H9 (cell line): ENCODE measurements around the gene SLC35A3. TPM values are rescaled to one million over a fixed set of nuclear protein-coding genes. Genes with fewer than 3 reads are reported as not detected.

ENCODE experiments used
- DNase-seq: peaks from one replicate; pipeline ENCODE4 v3.0.0-alpha.2; 2017
- H2AFZ ChIP-seq: one replicate; pipeline ENCODE4 v1.6.1; 2013; ENCODE audit warnings: mild to moderate bottlenecking, low read length, control low read depth, moderate library complexity
- H2AK5ac ChIP-seq: 2 replicates; pipeline ENCODE4 v1.6.1; 2013; ENCODE audit warnings: low read length, control low read depth, mixed read lengths; ENCODE audit not compliant: insufficient read length
- H2BK120ac ChIP-seq: one replicate; pipeline ENCODE4 v1.6.1; 2013; ENCODE audit warnings: low read depth, mild to moderate bottlenecking, low read length, control low read depth, inconsistent platforms; ENCODE audit not compliant: poor library complexity, severe bottlenecking
- H2BK12ac ChIP-seq: 2 replicates; pipeline ENCODE4 v1.6.1; 2013; ENCODE audit warnings: low read length, control low read depth, mixed read lengths, low read depth; ENCODE audit not compliant: insufficient read length
- H2BK15ac ChIP-seq: 2 replicates; pipeline ENCODE4 v1.6.1; 2013; ENCODE audit warnings: low read depth, low read length, control low read depth
- H2BK20ac ChIP-seq: one replicate; pipeline ENCODE4 v1.6.1; 2013; ENCODE audit warnings: low read depth, mild to moderate bottlenecking, low read length, control low read depth, inconsistent platforms; ENCODE audit not compliant: poor library complexity, severe bottlenecking
- H2BK5ac ChIP-seq: 2 replicates; pipeline ENCODE4 v1.6.1; 2013; ENCODE audit warnings: low read length, control low read depth, mixed read lengths; ENCODE audit not compliant: insufficient read length
- H3K14ac ChIP-seq: 2 replicates; pipeline ENCODE4 v1.6.1; 2013; ENCODE audit warnings: low read length, control low read depth; ENCODE audit not compliant: insufficient read depth
- H3K18ac ChIP-seq: 2 replicates; pipeline ENCODE4 v1.6.1; 2013; ENCODE audit warnings: low read depth, mild to moderate bottlenecking, mixed read lengths, low read length, control low read depth; ENCODE audit not compliant: insufficient read length
- H3K23ac ChIP-seq: 2 replicates; pipeline ENCODE4 v1.6.1; 2013; ENCODE audit warnings: low read length, control low read depth, mixed read lengths, low read depth; ENCODE audit not compliant: insufficient read length
- H3K23me2 ChIP-seq: 2 replicates; pipeline ENCODE4 v1.6.1; 2013; ENCODE audit warnings: low read depth, mild to moderate bottlenecking, mixed read lengths, low read length, control low read depth; ENCODE audit not compliant: insufficient read length, poor library complexity, severe bottlenecking
- H3K27ac ChIP-seq: 2 replicates; pipeline ENCODE4 v1.5.1; 2013; ENCODE audit warnings: low read length, control low read depth, mixed read lengths, low read depth; ENCODE audit not compliant: insufficient read length
- H3K27me3 ChIP-seq: 2 replicates; pipeline ENCODE4 v1.6.1; 2013; ENCODE audit warnings: low read length, control low read depth, inconsistent platforms; ENCODE audit not compliant: insufficient read depth
- H3K4ac ChIP-seq: 2 replicates; pipeline ENCODE4 v1.6.1; 2013; ENCODE audit warnings: low read depth, mild to moderate bottlenecking, control low read depth, inconsistent platforms, low read length, moderate library complexity
- H3K4me1 ChIP-seq: 2 replicates; pipeline ENCODE4 v1.6.1; 2013; ENCODE audit warnings: low read length, control low read depth, inconsistent platforms; ENCODE audit not compliant: insufficient read depth
- H3K4me2 ChIP-seq: 2 replicates; pipeline ENCODE4 v1.6.1; 2013; ENCODE audit warnings: low read length, control low read depth, mixed read lengths; ENCODE audit not compliant: insufficient read length, insufficient read depth
- H3K56ac ChIP-seq: 2 replicates; pipeline ENCODE4 v1.6.1; 2013; ENCODE audit warnings: low read depth, mild to moderate bottlenecking, mixed read lengths, low read length, control low read depth; ENCODE audit not compliant: insufficient read length
- H3K79me1 ChIP-seq: 2 replicates; pipeline ENCODE4 v1.6.1; 2013; ENCODE audit warnings: low read depth, mild to moderate bottlenecking, moderate library complexity, low read length, control low read depth, inconsistent platforms; ENCODE audit not compliant: insufficient read depth, poor library complexity, severe bottlenecking
- H3K79me2 ChIP-seq: 2 replicates; pipeline ENCODE4 v1.6.1; 2013; ENCODE audit warnings: low read length, control low read depth, inconsistent platforms; ENCODE audit not compliant: insufficient read depth
- H3K9ac ChIP-seq: 2 replicates; pipeline ENCODE4 v1.6.1; 2013; ENCODE audit warnings: low read length, control low read depth, mixed read lengths; ENCODE audit not compliant: insufficient read length; ENCODE audit errors: extremely low read depth
- H3K9me3 ChIP-seq: one replicate; pipeline ENCODE4 v1.6.1; 2013; ENCODE audit warnings: low read depth, low read length, inconsistent platforms; ENCODE audit not compliant: control insufficient read depth
- H3T11ph ChIP-seq: one replicate; pipeline ENCODE4 v1.6.1; 2013; ENCODE audit warnings: mild to moderate bottlenecking, low read length, control low read depth, inconsistent platforms
- H4K20me1 ChIP-seq: one replicate; pipeline ENCODE4 v1.6.1; 2013; ENCODE audit not compliant: control insufficient read depth, insufficient read length, insufficient read depth
- H4K5ac ChIP-seq: 2 replicates; pipeline ENCODE4 v1.6.1; 2013; ENCODE audit warnings: low read depth, mild to moderate bottlenecking, mixed read lengths, low read length, control low read depth; ENCODE audit not compliant: insufficient read length
- H4K8ac ChIP-seq: replicated peaks from 2 replicates; pipeline ENCODE4 v1.6.1; 2013; ENCODE audit warnings: low read length, control low read depth, mixed read lengths, low read depth; ENCODE audit not compliant: insufficient read length
- H4K91ac ChIP-seq: 2 replicates; pipeline ENCODE4 v1.6.1; 2013; ENCODE audit warnings: low read depth, mild to moderate bottlenecking, moderate library complexity, mixed read lengths, low read length, control low read depth; ENCODE audit not compliant: insufficient read length
- H3K27ac Mint-ChIP-seq, 3 experiments: 2 replicates in 2 of 3; 3 replicates in 1 of 3; pipeline ENCODE4 v1.8.0; 2020 to 2021; ENCODE audit warnings: mixed read lengths in 3 of 3, mild to moderate bottlenecking in 1 of 3, moderate library complexity in 1 of 3
- H3K27me3 Mint-ChIP-seq: 2 replicates; pipeline ENCODE4 v1.8.0; 2021; ENCODE audit warnings: low read depth, mild to moderate bottlenecking, moderate library complexity, mixed read lengths
- H3K36me3 Mint-ChIP-seq, 3 experiments: 2 replicates in 2 of 3; 3 replicates in 1 of 3; pipeline ENCODE4 v1.8.0; 2020 to 2021; ENCODE audit warnings: low read depth in 3 of 3, mixed read lengths in 3 of 3; ENCODE audit not compliant: insufficient read depth in 1 of 3
- H3K4me1 Mint-ChIP-seq, 2 experiments: 2 replicates each; pipeline ENCODE4 v1.8.0; 2020; ENCODE audit warnings: mixed read lengths in 2 of 2
- H3K4me3 Mint-ChIP-seq, 2 experiments: 2 replicates in 1 of 2; 3 replicates in 1 of 2; pipeline ENCODE4 v1.8.0; 2020 to 2021; ENCODE audit warnings: mild to moderate bottlenecking in 2 of 2, mixed read lengths in 2 of 2, moderate library complexity in 1 of 2
- H3K9me3 Mint-ChIP-seq, 2 experiments: 2 replicates in 1 of 2; 3 replicates in 1 of 2; pipeline ENCODE4 v1.8.0; 2020; ENCODE audit warnings: mild to moderate bottlenecking in 2 of 2, mixed read lengths in 2 of 2, moderate library complexity in 1 of 2
- WGBS: extraction: QIAGEN DNeasy Blood & Tissue Kit; methylation state at CpG from one replicate; pipeline ENCODE4 v1.1.7; 2013; ENCODE audit warnings: missing lambda C conversion rate, low lambda C conversion rate, mixed read lengths; ENCODE audit not compliant: insufficient read length; ENCODE audit errors: extremely low coverage; 5-methylcytosine and 5-hydroxymethylcytosine counted together
- total RNA-seq: library from RNA; stranded (reverse); gene quantifications from 2 replicates; pipeline ENCODE4 v1.2.1, GENCODE V29; 2021
- TF ChIP-seq, protein P1 (sequence below): fragments of 200-600 bp; sonication (generic); conservative IDR thresholded peaks from 3 replicates; pipeline ENCODE4 v1.8.0; 2021; ENCODE audit warnings: antibody characterized with exemption, mild to moderate bottlenecking

The SLC35A3 gene
- total RNA-seq, 1 experiment from 2014 or later, result 15.1 TPM

DNA sequence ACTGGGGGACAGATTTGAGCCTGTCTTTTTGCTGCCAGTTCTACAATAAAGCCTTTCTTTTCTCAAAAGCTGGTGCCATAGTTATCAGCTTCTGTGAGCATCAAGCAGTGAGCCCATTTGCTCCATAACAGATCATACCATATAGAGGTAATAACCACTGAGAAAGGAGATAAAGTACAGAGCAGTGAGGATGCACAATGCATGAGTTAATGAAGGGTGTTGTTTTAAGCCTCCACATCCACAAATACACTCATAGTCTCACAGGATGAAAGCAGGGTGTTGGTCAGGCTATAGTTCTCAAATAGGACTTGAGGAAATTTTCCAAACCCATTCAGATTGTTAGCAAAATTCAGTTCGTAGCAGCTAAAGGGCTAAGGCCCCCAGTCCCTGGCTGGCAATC is 25.6 kb upstream of the SLC35A3 start:
- H3K27me3 Mint-ChIP-seq, result no peaks in the 10 kb centered on the region; the same call in none of the 2 replicates
- H3K14ac ChIP-seq, result no peak overlapping the region
- WGBS, result no CpG with 5 or more reads among the region's 1 CpG

More for the DNA sequence above, 25.6 kb upstream of the SLC35A3 start:
- H4K5ac ChIP-seq, result no peak overlapping the region
- H3K79me1 ChIP-seq, result no peaks in the 10 kb centered on the region
- no peak overlapping the region for H3K56ac ChIP-seq
- H2AK5ac ChIP-seq, result no peak overlapping the region
- H2BK120ac ChIP-seq, result no peak overlapping the region
- Mint-ChIP-seq H3K4me3 (no peak overlapping the region), H3K9me3 (no peaks in the 10 kb centered on the region), H3K4me1 (peaks cover 3 to 4% of the 10 kb centered on the region in 2 experiments; a peak in 1 of 4 replicates), H3K27ac (no peak overlapping the region), H3K36me3 (no peaks in the 10 kb centered on the region)
- no peak overlapping the region for H4K91ac ChIP-seq
- H4K8ac ChIP-seq, result no peak overlapping the region
- no peak overlapping the region for H3K27ac ChIP-seq
- no peaks in the 10 kb centered on the region for H3K27me3 ChIP-seq
- no peak overlapping the region for H2BK20ac ChIP-seq
- no peaks in the 10 kb centered on the region for H3K79me2 ChIP-seq
- no peak overlapping the region for H3K4me2 ChIP-seq
- H3T11ph ChIP-seq, result no peak overlapping the region
- H3K23me2 ChIP-seq, result no peaks in the 10 kb centered on the region
- no peak overlapping the region for H3K4ac ChIP-seq
- no peaks in the 10 kb centered on the region for H3K9me3 ChIP-seq
- no peak for DNase-seq
- TF ChIP-seq, protein P1, sequence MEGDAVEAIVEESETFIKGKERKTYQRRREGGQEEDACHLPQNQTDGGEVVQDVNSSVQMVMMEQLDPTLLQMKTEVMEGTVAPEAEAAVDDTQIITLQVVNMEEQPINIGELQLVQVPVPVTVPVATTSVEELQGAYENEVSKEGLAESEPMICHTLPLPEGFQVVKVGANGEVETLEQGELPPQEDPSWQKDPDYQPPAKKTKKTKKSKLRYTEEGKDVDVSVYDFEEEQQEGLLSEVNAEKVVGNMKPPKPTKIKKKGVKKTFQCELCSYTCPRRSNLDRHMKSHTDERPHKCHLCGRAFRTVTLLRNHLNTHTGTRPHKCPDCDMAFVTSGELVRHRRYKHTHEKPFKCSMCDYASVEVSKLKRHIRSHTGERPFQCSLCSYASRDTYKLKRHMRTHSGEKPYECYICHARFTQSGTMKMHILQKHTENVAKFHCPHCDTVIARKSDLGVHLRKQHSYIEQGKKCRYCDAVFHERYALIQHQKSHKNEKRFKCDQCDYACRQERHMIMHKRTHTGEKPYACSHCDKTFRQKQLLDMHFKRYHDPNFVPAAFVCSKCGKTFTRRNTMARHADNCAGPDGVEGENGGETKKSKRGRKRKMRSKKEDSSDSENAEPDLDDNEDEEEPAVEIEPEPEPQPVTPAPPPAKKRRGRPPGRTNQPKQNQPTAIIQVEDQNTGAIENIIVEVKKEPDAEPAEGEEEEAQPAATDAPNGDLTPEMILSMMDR, result no peak
- H3K23ac ChIP-seq, result no peak overlapping the region
- H3K18ac ChIP-seq, result no peak overlapping the region
- H2BK12ac ChIP-seq, result no peak overlapping the region
- H2BK15ac ChIP-seq, result no peak overlapping the region
- H4K20me1 ChIP-seq, result no peaks in the 10 kb centered on the region
- no peak overlapping the region for H3K9ac ChIP-seq
- no peak overlapping the region for H2BK5ac ChIP-seq
- H3K4me1 ChIP-seq, result no peaks in the 10 kb centered on the region
- no peak overlapping the region for H2AFZ ChIP-seq
